WTC11 (cell line): ENCODE measurements around the gene WDR47. TPM values are rescaled to one million over a fixed set of nuclear protein-coding genes. Genes with fewer than 3 reads are reported as not detected.
A peak's percentile ranks its signal among the peaks of the same experiment; 100 is the strongest.

Experiments
- ATAC-seq: fragments of 200-7000 bp; cut with Tn5 transposase; 2 replicates; pipeline ENCODE4 v1.10.0; 2021; ENCODE audit warnings: mild to moderate bottlenecking, moderate library complexity
- CTCF ChIA-PET: fragments of 300-600 bp; sonication (Branson Sonifier 250); formaldehyde crosslinking; loops from one replicate; lab custom pipeline; 2021; ENCODE audit warnings: antibody characterized with exemption; lab: Charles Lee
- POLR2A ChIA-PET: fragments of 350-600 bp; sonication (Branson Sonifier 250); formaldehyde crosslinking; loops from one replicate; lab custom pipeline; 2021; ENCODE audit warnings: antibody characterized with exemption; lab: Charles Lee
- DNase-seq: peaks from one replicate; pipeline ENCODE4 v3.0.0; 2021; ENCODE audit warnings: low spot score
- H3K27ac Mint-ChIP-seq: 2 replicates; pipeline ENCODE4 v1.8.0; 2021; ENCODE audit warnings: mixed read lengths
- H3K27me3 Mint-ChIP-seq: 2 replicates; pipeline ENCODE4 v1.8.0; 2021; ENCODE audit warnings: low read depth, mild to moderate bottlenecking, moderate library complexity, mixed read lengths
- H3K36me3 Mint-ChIP-seq: 2 replicates; pipeline ENCODE4 v1.8.0; 2021; ENCODE audit warnings: mixed read lengths
- H3K4me1 Mint-ChIP-seq: 2 replicates; pipeline ENCODE4 v1.8.0; 2022; ENCODE audit warnings: mixed read lengths
- H3K4me3 Mint-ChIP-seq: 2 replicates; pipeline ENCODE4 v1.8.0; 2021; ENCODE audit warnings: mild to moderate bottlenecking, moderate library complexity, mixed read lengths
- H3K9me3 Mint-ChIP-seq: 2 replicates; pipeline ENCODE4 v1.8.0; 2021; ENCODE audit warnings: mixed read lengths
- CREB1 ChIP-seq: sonication (generic); formaldehyde crosslinking; IDR thresholded peaks from 2 replicates; pipeline ENCODE4 v1.8.0; 2023; ENCODE audit warnings: mild to moderate bottlenecking, missing genetic modification reagents
- ELF4 ChIP-seq: sonication (generic); formaldehyde crosslinking; IDR thresholded peaks from 2 replicates; pipeline ENCODE4 v1.8.1; 2022; ENCODE audit warnings: low read depth, mild to moderate bottlenecking, moderate library complexity, missing genetic modification reagents
- FOXP1 ChIP-seq: sonication (generic); formaldehyde crosslinking; IDR thresholded peaks from 2 replicates; pipeline ENCODE4 v1.8.0; 2022; ENCODE audit warnings: missing genetic modification reagents, mild to moderate bottlenecking, moderate library complexity, borderline replicate concordance
- FOXP4 ChIP-seq: sonication (generic); formaldehyde crosslinking; IDR thresholded peaks from 2 replicates; pipeline ENCODE4 v1.8.0; 2022; ENCODE audit warnings: mild to moderate bottlenecking, missing genetic modification reagents
- MXD4 ChIP-seq: fragments of 250-450 bp; sonication (Bioruptor Pico); IDR thresholded peaks from 2 replicates; pipeline ENCODE4 v1.8.0; 2021; ENCODE audit warnings: mild to moderate bottlenecking, moderate library complexity, borderline replicate concordance
- NFATC4 ChIP-seq: fragments of 250-450 bp; sonication (Bioruptor Pico); IDR thresholded peaks from 2 replicates; pipeline ENCODE4 v1.9.0; 2021; ENCODE audit warnings: mild to moderate bottlenecking
- PRRX2 ChIP-seq: fragments of 250-450 bp; sonication (Bioruptor Pico); IDR thresholded peaks from 2 replicates; pipeline ENCODE4 v1.8.0; 2021; ENCODE audit warnings: mild to moderate bottlenecking
- RELA ChIP-seq: sonication (generic); formaldehyde crosslinking; IDR thresholded peaks from 2 replicates; pipeline ENCODE4 v1.8.1; 2022; ENCODE audit warnings: missing genetic modification reagents, mild to moderate bottlenecking, borderline replicate concordance
- ZBTB43 ChIP-seq: sonication (generic); formaldehyde crosslinking; IDR thresholded peaks from 2 replicates; pipeline ENCODE4 v1.8.1; 2023; ENCODE audit warnings: mild to moderate bottlenecking, missing genetic modification reagents
- ZNF232 ChIP-seq: sonication (generic); formaldehyde crosslinking; IDR thresholded peaks from 2 replicates; pipeline ENCODE4 v1.8.0; 2022; ENCODE audit warnings: mild to moderate bottlenecking, missing genetic modification reagents
- ZNF423 ChIP-seq: fragments of 250-450 bp; sonication (Bioruptor Pico); IDR thresholded peaks from 2 replicates; pipeline ENCODE4 v2.1.2; 2022; ENCODE audit warnings: mild to moderate bottlenecking, moderate library complexity
- total RNA-seq: library from RNA; stranded (reverse); gene quantifications from 3 replicates; pipeline ENCODE4 v1.2.3, GENCODE V29; 2021
- TF ChIP-seq, protein P1 (sequence below): sonication (generic); formaldehyde crosslinking; IDR thresholded peaks from 2 replicates; pipeline ENCODE4 v1.8.0; 2022; ENCODE audit warnings: mild to moderate bottlenecking, missing genetic modification reagents
- TF ChIP-seq, protein P2 (sequence below): sonication (generic); formaldehyde crosslinking; IDR thresholded peaks from 2 replicates; pipeline ENCODE4 v1.8.1; 2022; ENCODE audit warnings: mild to moderate bottlenecking, moderate library complexity, missing genetic modification reagents
- TF ChIP-seq, protein P3 (sequence below): sonication (generic); formaldehyde crosslinking; IDR thresholded peaks from 2 replicates; pipeline ENCODE4 v1.8.0; 2022; ENCODE audit warnings: mild to moderate bottlenecking, missing genetic modification reagents
- TF ChIP-seq, protein P4 (sequence below): sonication (generic); formaldehyde crosslinking; conservative IDR thresholded peaks from 2 replicates; pipeline ENCODE4 v1.8.1; 2023; ENCODE audit warnings: mild to moderate bottlenecking, low read depth, missing genetic modification reagents, moderate library complexity
- TF ChIP-seq, protein P5 (sequence below): fragments of 250-450 bp; sonication (Bioruptor Pico); conservative IDR thresholded peaks from 2 replicates; pipeline ENCODE4 v1.9.0; 2021; ENCODE audit warnings: mild to moderate bottlenecking
- TF ChIP-seq, protein P6 (sequence below): sonication (generic); formaldehyde crosslinking; IDR thresholded peaks from 2 replicates; pipeline ENCODE4 v1.8.0; 2023; ENCODE audit warnings: missing genetic modification reagents

The WDR47 gene
- total RNA-seq, 1 experiment from 2014 or later: 7.0 TPM

- H3K4me1 Mint-ChIP-seq: peaks cover 47% of the 10 kb centered on the region
- POLR2A ChIA-PET: no interaction called here
- H3K27ac Mint-ChIP-seq: no peak overlapping the region
These were observed 90.7 kb downstream of the WDR47 start for GRCh38 chr1:108951242-108951641.

GRCh38 chr1:108949044-108949443 lies 92.9 kb downstream of the WDR47 start:
- Mint-ChIP-seq H3K36me3 (peaks cover 25% of the 10 kb centered on the region), H3K27me3 (no peaks in the 10 kb centered on the region), H3K9me3 (no peaks in the 10 kb centered on the region), H3K4me1 (peaks cover 47% of the 10 kb centered on the region), H3K27ac (peak overlapping the region; percentile 80), H3K4me3 (peak overlapping the region; percentile 39)
- TF ChIP-seq, protein P1, sequence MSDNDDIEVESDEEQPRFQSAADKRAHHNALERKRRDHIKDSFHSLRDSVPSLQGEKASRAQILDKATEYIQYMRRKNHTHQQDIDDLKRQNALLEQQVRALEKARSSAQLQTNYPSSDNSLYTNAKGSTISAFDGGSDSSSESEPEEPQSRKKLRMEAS (CRISPR knock-in tag): no peak
- TF ChIP-seq, protein P2, sequence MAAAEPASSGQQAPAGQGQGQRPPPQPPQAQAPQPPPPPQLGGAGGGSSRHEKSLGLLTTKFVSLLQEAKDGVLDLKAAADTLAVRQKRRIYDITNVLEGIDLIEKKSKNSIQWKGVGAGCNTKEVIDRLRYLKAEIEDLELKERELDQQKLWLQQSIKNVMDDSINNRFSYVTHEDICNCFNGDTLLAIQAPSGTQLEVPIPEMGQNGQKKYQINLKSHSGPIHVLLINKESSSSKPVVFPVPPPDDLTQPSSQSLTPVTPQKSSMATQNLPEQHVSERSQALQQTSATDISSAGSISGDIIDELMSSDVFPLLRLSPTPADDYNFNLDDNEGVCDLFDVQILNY: no peak
- TF ChIP-seq ZBTB43: no peak
- TF ChIP-seq CREB1: no peak
- TF ChIP-seq, protein P3, sequence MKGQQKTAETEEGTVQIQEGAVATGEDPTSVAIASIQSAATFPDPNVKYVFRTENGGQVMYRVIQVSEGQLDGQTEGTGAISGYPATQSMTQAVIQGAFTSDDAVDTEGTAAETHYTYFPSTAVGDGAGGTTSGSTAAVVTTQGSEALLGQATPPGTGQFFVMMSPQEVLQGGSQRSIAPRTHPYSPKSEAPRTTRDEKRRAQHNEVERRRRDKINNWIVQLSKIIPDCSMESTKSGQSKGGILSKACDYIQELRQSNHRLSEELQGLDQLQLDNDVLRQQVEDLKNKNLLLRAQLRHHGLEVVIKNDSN (CRISPR knock-in tag): no peak
- TF ChIP-seq, protein P4, sequence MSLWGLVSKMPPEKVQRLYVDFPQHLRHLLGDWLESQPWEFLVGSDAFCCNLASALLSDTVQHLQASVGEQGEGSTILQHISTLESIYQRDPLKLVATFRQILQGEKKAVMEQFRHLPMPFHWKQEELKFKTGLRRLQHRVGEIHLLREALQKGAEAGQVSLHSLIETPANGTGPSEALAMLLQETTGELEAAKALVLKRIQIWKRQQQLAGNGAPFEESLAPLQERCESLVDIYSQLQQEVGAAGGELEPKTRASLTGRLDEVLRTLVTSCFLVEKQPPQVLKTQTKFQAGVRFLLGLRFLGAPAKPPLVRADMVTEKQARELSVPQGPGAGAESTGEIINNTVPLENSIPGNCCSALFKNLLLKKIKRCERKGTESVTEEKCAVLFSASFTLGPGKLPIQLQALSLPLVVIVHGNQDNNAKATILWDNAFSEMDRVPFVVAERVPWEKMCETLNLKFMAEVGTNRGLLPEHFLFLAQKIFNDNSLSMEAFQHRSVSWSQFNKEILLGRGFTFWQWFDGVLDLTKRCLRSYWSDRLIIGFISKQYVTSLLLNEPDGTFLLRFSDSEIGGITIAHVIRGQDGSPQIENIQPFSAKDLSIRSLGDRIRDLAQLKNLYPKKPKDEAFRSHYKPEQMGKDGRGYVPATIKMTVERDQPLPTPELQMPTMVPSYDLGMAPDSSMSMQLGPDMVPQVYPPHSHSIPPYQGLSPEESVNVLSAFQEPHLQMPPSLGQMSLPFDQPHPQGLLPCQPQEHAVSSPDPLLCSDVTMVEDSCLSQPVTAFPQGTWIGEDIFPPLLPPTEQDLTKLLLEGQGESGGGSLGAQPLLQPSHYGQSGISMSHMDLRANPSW (CRISPR knock-in tag): no peak
- TF ChIP-seq, protein P5, sequence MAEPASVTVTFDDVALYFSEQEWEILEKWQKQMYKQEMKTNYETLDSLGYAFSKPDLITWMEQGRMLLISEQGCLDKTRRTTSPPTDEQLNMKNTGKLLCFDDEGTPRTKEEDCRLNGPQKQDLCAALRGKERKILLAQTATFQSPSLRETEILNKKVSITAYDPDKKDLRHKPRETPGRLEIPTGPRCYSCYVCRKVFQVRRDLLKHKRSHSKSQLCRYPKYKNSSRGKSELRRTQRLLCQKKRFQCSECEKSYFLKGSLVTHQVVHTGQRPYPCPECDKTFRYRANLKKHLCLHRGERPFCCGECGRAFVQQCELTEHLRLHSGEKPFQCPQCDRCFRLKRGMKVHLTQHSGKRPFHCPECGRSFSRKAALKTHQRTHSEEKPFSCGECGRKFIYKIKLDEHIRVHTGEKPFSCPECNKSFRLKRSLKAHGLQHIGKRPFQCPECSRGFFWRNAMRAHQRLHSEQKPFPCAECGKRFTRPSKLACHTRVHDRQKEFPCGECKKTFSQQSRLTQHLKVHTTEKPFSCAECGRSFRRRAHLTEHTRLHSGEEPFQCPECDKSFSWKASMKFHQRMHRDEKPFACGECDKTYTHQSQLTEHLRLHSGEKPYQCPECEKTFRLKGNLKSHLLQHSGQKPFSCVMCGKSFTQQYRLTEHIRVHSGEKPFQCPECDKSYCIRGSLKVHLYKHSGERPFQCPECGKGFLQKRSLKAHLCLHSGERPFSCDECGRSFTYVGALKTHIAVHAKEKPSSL (CRISPR knock-in tag): no peak
- no peak for TF ChIP-seq FOXP1 (CRISPR knock-in tag)
- TF ChIP-seq, protein P6, sequence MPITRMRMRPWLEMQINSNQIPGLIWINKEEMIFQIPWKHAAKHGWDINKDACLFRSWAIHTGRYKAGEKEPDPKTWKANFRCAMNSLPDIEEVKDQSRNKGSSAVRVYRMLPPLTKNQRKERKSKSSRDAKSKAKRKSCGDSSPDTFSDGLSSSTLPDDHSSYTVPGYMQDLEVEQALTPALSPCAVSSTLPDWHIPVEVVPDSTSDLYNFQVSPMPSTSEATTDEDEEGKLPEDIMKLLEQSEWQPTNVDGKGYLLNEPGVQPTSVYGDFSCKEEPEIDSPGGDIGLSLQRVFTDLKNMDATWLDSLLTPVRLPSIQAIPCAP: no peak
- TF ChIP-seq ZNF232 (CRISPR knock-in tag): no peak
- TF ChIP-seq MXD4 (CRISPR knock-in tag): no peak
- TF ChIP-seq FOXP4 (CRISPR knock-in tag): no peak
- TF ChIP-seq NFATC4: no peak
- no peak for DNase-seq
- POLR2A ChIA-PET: interaction anchor here (0.7 kb wide), 1 partner anchor 398 kb away, joined by 3 read pairs; no protein-coding TSS in a partner anchor
- ATAC-seq: peak; percentile 41
- CTCF ChIA-PET: interaction anchor here (1.1 to 1.7 kb wide), 3 partner anchors 14 to 151 kb away, joined by 3 to 9 read pairs (median 3); partner anchors contain the start of gene CLCC1

More at GRCh38 chr1:108951242-108951641, 90.7 kb downstream of the WDR47 start:
- TF ChIP-seq ZNF423: no peak
- TF ChIP-seq RELA (CRISPR knock-in tag): no peak
- no peak for TF ChIP-seq PRRX2 (CRISPR knock-in tag)
- no peak for TF ChIP-seq ELF4 (CRISPR knock-in tag)
- CTCF ChIA-PET: no interaction called here
- no peak for ATAC-seq
- no peaks in the 10 kb centered on the region for H3K27me3 Mint-ChIP-seq
- H3K9me3 Mint-ChIP-seq: no peaks in the 10 kb centered on the region
- DNase-seq: no peak
- H3K36me3 Mint-ChIP-seq: peaks cover 25% of the 10 kb centered on the region
- H3K4me3 Mint-ChIP-seq: no peak overlapping the region
